Lung (tissue), 12 donors: ENCODE results near the gene CITED4. TPM values are rescaled to one million over a fixed set of nuclear protein-coding genes. Genes with fewer than 3 reads are reported as not detected.
A peak's percentile ranks its signal among the peaks of the same experiment; 100 is the strongest.

Experiments used
- ATAC-seq: fragments of 200-7000 bp; cut with Tn5 transposase; one replicate; pipeline ENCODE4 v1.9.1; 2020; ENCODE audit warnings: moderate number of reproducible peaks; ENCODE audit not compliant: insufficient read depth, low FRiP score
- DNase-seq, 3 donors: peaks; one replicate each; pipeline ENCODE4 v3.0.0-alpha.2; 2013 to 2017
- H3K27ac ChIP-seq, 2 donors: one replicate each; pipeline ENCODE4 v1.5.1; 2013; ENCODE audit warnings: mild to moderate bottlenecking in 2 of 2, moderate library complexity in 2 of 2, control low read depth in 1 of 2, inconsistent platforms in 1 of 2, low read depth in 1 of 2, low read length in 1 of 2
- H3K27me3 ChIP-seq, 3 donors: one replicate each; pipeline ENCODE4 v1.5.1; 2013; ENCODE audit warnings: low read length in 2 of 3; ENCODE audit not compliant: control insufficient read depth in 3 of 3, insufficient read depth in 3 of 3
- H3K36me3 ChIP-seq, 4 donors: one replicate each; pipeline ENCODE4 v1.5.1; 2013; ENCODE audit warnings: low read length in 4 of 4, mild to moderate bottlenecking in 1 of 4, moderate library complexity in 1 of 4; ENCODE audit not compliant: control insufficient read depth in 4 of 4, insufficient read depth in 4 of 4
- H3K4me1 ChIP-seq, 5 donors: one replicate each; pipeline ENCODE4 v1.5.1; 2013; ENCODE audit warnings: low read length in 5 of 5, mild to moderate bottlenecking in 2 of 5, moderate library complexity in 1 of 5; ENCODE audit not compliant: control insufficient read depth in 5 of 5, insufficient read depth in 5 of 5
- H3K4me3 ChIP-seq: one replicate; pipeline ENCODE4 v1.5.1; 2013; ENCODE audit warnings: mild to moderate bottlenecking, control low read depth, moderate library complexity
- H3K9ac ChIP-seq, 2 donors: one replicate each; pipeline ENCODE4 v1.5.1; 2013; ENCODE audit warnings: low read length in 2 of 2, control low read depth in 1 of 2; ENCODE audit not compliant: insufficient read depth in 1 of 2
- H3K9me3 ChIP-seq, 4 donors: one replicate each; pipeline ENCODE4 v1.5.1; 2013; ENCODE audit warnings: low read length in 3 of 4, mild to moderate bottlenecking in 1 of 4, moderate library complexity in 1 of 4; ENCODE audit not compliant: control insufficient read depth in 4 of 4, insufficient read depth in 3 of 4
- CTCF ChIP-seq: IDR thresholded peaks from 2 replicates; pipeline ENCODE4 v1.5.1; 2012; ENCODE audit warnings: mild to moderate bottlenecking; ENCODE audit errors: control extremely low read depth, extremely low read depth
- WGBS, 2 donors: extraction: QIAGEN DNeasy Blood & Tissue Kit; methylation state at CpG; one replicate each; pipeline ENCODE4 v1.1.7; 2013; 5-methylcytosine and 5-hydroxymethylcytosine counted together
- polyA plus RNA-seq, 2 donors: library from polyadenylated mRNA; stranded (reverse); fragments of 200-250 nt; gene quantifications; one replicate each; pipeline ENCODE4 v1.2.1, GENCODE V29; 2013
- total RNA-seq, 2 donors: library from RNA; depleted of rRNA in 1 of 2; stranded (reverse); fragments of >200 nt in 1 of 2; gene quantifications; one replicate each; pipeline ENCODE4 v1.2.1, GENCODE V29; 2014 to 2021
- donor health status: control.
- donor health status: control.
- donor health status: Bipolar disorder and iron deficiency.
- donor health status: healthy.
- donor health status: DM: yes; HTN: yes; CAD: no.

CITED4 gene
- total and polyA plus RNA-seq, 4 donors, result 4.7 to 15.1 (median 7.6) TPM

- peaks cover 0 to 8% (median 0%) of the 10 kb centered on the region in 5 donors for H3K4me1 ChIP-seq
- no peak for TF ChIP-seq CTCF
- ATAC-seq, result no peak
Measured at GRCh38 chr1:40853113-40853884, 8.9 kb downstream of the CITED4 start.

GRCh38 chr1:40851643-40852042 is 10.5 kb downstream of the CITED4 start:
- no peak overlapping the region for H3K9ac ChIP-seq
- TF ChIP-seq CTCF, result no peak

More at GRCh38 chr1:40853113-40853884, 8.9 kb downstream of the CITED4 start:
- H3K9ac ChIP-seq, result no peak overlapping the region
- peak in 1 of 3 donors; percentile 35 for DNase-seq
- H3K27me3 ChIP-seq, result no peaks in the 10 kb centered on the region
- H3K27ac ChIP-seq, result no peak overlapping the region
- no peaks in the 10 kb centered on the region for H3K36me3 ChIP-seq
- H3K4me3 ChIP-seq, result no peak overlapping the region
- 79 to 86% methylated on average over 13 of the region's 13 CpGs for WGBS, 2 donors
- no peaks in the 10 kb centered on the region for H3K9me3 ChIP-seq

GRCh38 chr1:40849801-40850592 is 12.2 kb downstream of the CITED4 start:
- no peaks in the 10 kb centered on the region for H3K27me3 ChIP-seq
- peak; percentile 80 for TF ChIP-seq CTCF
- no peak overlapping the region for H3K27ac ChIP-seq
- peak; percentile 91 for ATAC-seq
- H3K4me1 ChIP-seq, result peaks cover 0 to 8% (median 0%) of the 10 kb centered on the region in 5 donors
- H3K36me3 ChIP-seq, result no peaks in the 10 kb centered on the region
- WGBS, 2 donors, result 18% methylated on average over 12 of the region's 12 CpGs
- no peaks in the 10 kb centered on the region for H3K9me3 ChIP-seq
- no peak overlapping the region for H3K9ac ChIP-seq
- peak; percentile 70 to 80 (median 74) for DNase-seq
- H3K4me3 ChIP-seq, result no peak overlapping the region

More at GRCh38 chr1:40851643-40852042, 10.5 kb downstream of the CITED4 start:
- Histone ChIP-seq H3K4me1 (peaks cover 0 to 8% (median 0%) of the 10 kb centered on the region in 5 donors), H3K36me3 (no peaks in the 10 kb centered on the region), H3K27ac (no peak overlapping the region), H3K27me3 (no peaks in the 10 kb centered on the region), H3K4me3 (no peak overlapping the region), H3K9me3 (no peaks in the 10 kb centered on the region)
- ATAC-seq (no peak), DNase-seq (no peak)
- WGBS, 2 donors, result 90 to 92% methylated on average over 6 of the region's 6 CpGs
